Adipocyte (in vitro differentiated cells): ENCODE data around the gene GFI1.

ENCODE experiments used
- DNase-seq: peaks from one replicate; pipeline ENCODE4 v3.0.0-alpha.2; 2015; ENCODE audit warnings: low read depth
- H3K27me3 ChIP-seq: replicated peaks from 2 replicates; pipeline ENCODE4 v1.7.0; 2013; ENCODE audit warnings: mild to moderate bottlenecking, low read length, moderate library complexity; ENCODE audit not compliant: control insufficient read depth, insufficient read depth
- H3K36me3 ChIP-seq: 2 replicates; pipeline ENCODE4 v1.7.0; 2013; ENCODE audit warnings: low read length, mild to moderate bottlenecking, moderate library complexity; ENCODE audit not compliant: control insufficient read depth, insufficient read depth, severe bottlenecking
- H3K4me1 ChIP-seq: 2 replicates; pipeline ENCODE4 v1.7.0; 2013; ENCODE audit warnings: mild to moderate bottlenecking, low read length, moderate library complexity; ENCODE audit not compliant: control insufficient read depth, insufficient read depth
- H3K4me3 ChIP-seq: 2 replicates; pipeline ENCODE4 v1.7.0; 2013; ENCODE audit warnings: mild to moderate bottlenecking, low read length, moderate library complexity
- H3K9ac ChIP-seq: 2 replicates; pipeline ENCODE4 v1.7.0; 2013; ENCODE audit warnings: mild to moderate bottlenecking, low read length, moderate library complexity
- H3K9me3 ChIP-seq: 2 replicates; pipeline ENCODE4 v1.7.0; 2013; ENCODE audit warnings: mild to moderate bottlenecking, low read length, moderate library complexity; ENCODE audit not compliant: control insufficient read depth

Gene GFI1

GRCh38 chr1:92504291-92505014, 17.7 kb upstream of the GFI1 start:
- H3K4me3 ChIP-seq: no peak overlapping the region
- no peaks in the 10 kb centered on the region for H3K36me3 ChIP-seq
- no peaks in the 10 kb centered on the region for H3K27me3 ChIP-seq
- no peak overlapping the region for H3K9ac ChIP-seq
- H3K9me3 ChIP-seq: no peaks in the 10 kb centered on the region
- DNase-seq: no peak
- peaks cover 7% of the 10 kb centered on the region for H3K4me1 ChIP-seq

- no peaks in the 10 kb centered on the region for H3K36me3 ChIP-seq
- H3K27me3 ChIP-seq: no peaks in the 10 kb centered on the region
- H3K4me3 ChIP-seq: no peak overlapping the region
- no peaks in the 10 kb centered on the region for H3K9me3 ChIP-seq
- no peak overlapping the region for H3K9ac ChIP-seq
- H3K4me1 ChIP-seq: peaks cover 7% of the 10 kb centered on the region
- no peak for DNase-seq
Measured at GRCh38 chr1:92503926-92504285, 17.2 kb upstream of the GFI1 start.

GRCh38 chr1:92503043-92503925, 16.6 kb upstream of the GFI1 start:
- no peak overlapping the region for H3K9ac ChIP-seq
- peaks cover 7% of the 10 kb centered on the region for H3K4me1 ChIP-seq
- no peak for DNase-seq
- no peak overlapping the region for H3K4me3 ChIP-seq
- H3K36me3 ChIP-seq: no peaks in the 10 kb centered on the region
- H3K9me3 ChIP-seq: no peaks in the 10 kb centered on the region
- no peaks in the 10 kb centered on the region for H3K27me3 ChIP-seq

- no peaks in the 10 kb centered on the region for H3K27me3 ChIP-seq
- H3K9ac ChIP-seq: no peak overlapping the region
- H3K4me1 ChIP-seq: peaks cover 7% of the 10 kb centered on the region
- DNase-seq: peak; percentile 47
- no peak overlapping the region for H3K4me3 ChIP-seq
- H3K36me3 ChIP-seq: no peaks in the 10 kb centered on the region
- H3K9me3 ChIP-seq: no peaks in the 10 kb centered on the region
Measured at GRCh38 chr1:92502247-92502646, 15.5 kb upstream of the GFI1 start.

- Histone ChIP-seq H3K4me1 (peaks cover 7% of the 10 kb centered on the region), H3K9ac (no peak overlapping the region), H3K9me3 (no peaks in the 10 kb centered on the region), H3K27me3 (no peaks in the 10 kb centered on the region), H3K36me3 (no peaks in the 10 kb centered on the region), H3K4me3 (no peak overlapping the region)
- no peak for DNase-seq
Measured at GRCh38 chr1:92500552-92500951, 13.8 kb upstream of the GFI1 start.

- Histone ChIP-seq H3K9ac (no peak overlapping the region), H3K36me3 (no peaks in the 10 kb centered on the region), H3K27me3 (no peaks in the 10 kb centered on the region), H3K4me1 (no peaks in the 10 kb centered on the region), H3K4me3 (no peak overlapping the region), H3K9me3 (no peaks in the 10 kb centered on the region)
- DNase-seq: no peak
Measured at GRCh38 chr1:92495392-92496063, 8.8 kb upstream of the GFI1 start.

GRCh38 chr1:92494485-92495141, 7.9 kb upstream of the GFI1 start:
- no peaks in the 10 kb centered on the region for H3K9me3 ChIP-seq
- H3K36me3 ChIP-seq: no peaks in the 10 kb centered on the region
- no peaks in the 10 kb centered on the region for H3K4me1 ChIP-seq
- H3K4me3 ChIP-seq: no peak overlapping the region
- no peak for DNase-seq
- no peaks in the 10 kb centered on the region for H3K27me3 ChIP-seq
- H3K9ac ChIP-seq: no peak overlapping the region

- no peaks in the 10 kb centered on the region for H3K9me3 ChIP-seq
- no peak for DNase-seq
- no peak overlapping the region for H3K4me3 ChIP-seq
- H3K36me3 ChIP-seq: no peaks in the 10 kb centered on the region
- no peaks in the 10 kb centered on the region for H3K27me3 ChIP-seq
- no peak overlapping the region for H3K9ac ChIP-seq
- no peaks in the 10 kb centered on the region for H3K4me1 ChIP-seq
Measured at GRCh38 chr1:92493139-92493538, 6.4 kb upstream of the GFI1 start.

- Histone ChIP-seq H3K9ac (no peak overlapping the region), H3K4me3 (no peak overlapping the region), H3K4me1 (peaks cover 21% of the 10 kb centered on the region), H3K27me3 (peaks cover 27% of the 10 kb centered on the region), H3K9me3 (no peaks in the 10 kb centered on the region), H3K36me3 (no peaks in the 10 kb centered on the region)
- DNase-seq: no peak
Measured at GRCh38 chr1:92488832-92489231, 2.1 kb upstream of the GFI1 start.

GRCh38 chr1:92488416-92488815, 1.7 kb upstream of the GFI1 start:
- Histone ChIP-seq H3K27me3 (peaks cover 31% of the 10 kb centered on the region), H3K4me3 (no peak overlapping the region), H3K9ac (no peak overlapping the region), H3K9me3 (no peaks in the 10 kb centered on the region), H3K36me3 (no peaks in the 10 kb centered on the region), H3K4me1 (peaks cover 25% of the 10 kb centered on the region)
- DNase-seq: no peak

- peak overlapping the region; percentile 74 for H3K4me3 ChIP-seq
- no peak for DNase-seq
Measured at GRCh38 chr1:92487078-92487605, 417 bp upstream of the GFI1 start.

More at GRCh38 chr1:92487078-92487605, 417 bp upstream of the GFI1 start:
- Histone ChIP-seq H3K36me3 (no peaks in the 10 kb centered on the region), H3K9me3 (no peaks in the 10 kb centered on the region), H3K9ac (no peak overlapping the region), H3K4me1 (peaks cover 37% of the 10 kb centered on the region), H3K27me3 (peaks cover 44% of the 10 kb centered on the region)
